ENCODE data around the gene CPED1.

DNA sequence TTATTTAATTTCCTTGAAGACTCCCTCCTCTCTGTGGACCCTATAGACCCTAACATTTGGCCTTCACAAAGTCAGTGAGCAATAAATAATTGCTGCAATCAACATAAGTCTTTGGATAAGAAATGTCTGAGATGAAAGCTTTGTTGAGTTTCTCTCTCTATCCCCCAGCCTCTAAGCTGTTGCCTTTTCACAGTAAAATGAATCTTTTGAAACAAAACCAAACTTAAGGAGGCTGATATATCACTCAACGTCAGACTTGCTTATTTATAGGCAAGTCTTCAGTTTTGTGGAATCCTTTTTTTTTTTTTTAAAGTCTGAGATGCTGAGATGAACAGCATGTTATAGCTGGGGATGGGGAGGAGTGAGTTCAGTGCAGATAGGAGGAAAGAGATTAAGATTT is 10.0 kb downstream of the CPED1 start:
- no peak for TF ChIP-seq ZNF707 (tag by site-specific recombination; IDR thresholded peaks at IDR 0.05)
- TF ChIP-seq, protein P1, sequence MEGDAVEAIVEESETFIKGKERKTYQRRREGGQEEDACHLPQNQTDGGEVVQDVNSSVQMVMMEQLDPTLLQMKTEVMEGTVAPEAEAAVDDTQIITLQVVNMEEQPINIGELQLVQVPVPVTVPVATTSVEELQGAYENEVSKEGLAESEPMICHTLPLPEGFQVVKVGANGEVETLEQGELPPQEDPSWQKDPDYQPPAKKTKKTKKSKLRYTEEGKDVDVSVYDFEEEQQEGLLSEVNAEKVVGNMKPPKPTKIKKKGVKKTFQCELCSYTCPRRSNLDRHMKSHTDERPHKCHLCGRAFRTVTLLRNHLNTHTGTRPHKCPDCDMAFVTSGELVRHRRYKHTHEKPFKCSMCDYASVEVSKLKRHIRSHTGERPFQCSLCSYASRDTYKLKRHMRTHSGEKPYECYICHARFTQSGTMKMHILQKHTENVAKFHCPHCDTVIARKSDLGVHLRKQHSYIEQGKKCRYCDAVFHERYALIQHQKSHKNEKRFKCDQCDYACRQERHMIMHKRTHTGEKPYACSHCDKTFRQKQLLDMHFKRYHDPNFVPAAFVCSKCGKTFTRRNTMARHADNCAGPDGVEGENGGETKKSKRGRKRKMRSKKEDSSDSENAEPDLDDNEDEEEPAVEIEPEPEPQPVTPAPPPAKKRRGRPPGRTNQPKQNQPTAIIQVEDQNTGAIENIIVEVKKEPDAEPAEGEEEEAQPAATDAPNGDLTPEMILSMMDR (tag by site-specific recombination; IDR thresholded peaks at IDR 0.05) = no peak
- TF ChIP-seq, protein P2, sequence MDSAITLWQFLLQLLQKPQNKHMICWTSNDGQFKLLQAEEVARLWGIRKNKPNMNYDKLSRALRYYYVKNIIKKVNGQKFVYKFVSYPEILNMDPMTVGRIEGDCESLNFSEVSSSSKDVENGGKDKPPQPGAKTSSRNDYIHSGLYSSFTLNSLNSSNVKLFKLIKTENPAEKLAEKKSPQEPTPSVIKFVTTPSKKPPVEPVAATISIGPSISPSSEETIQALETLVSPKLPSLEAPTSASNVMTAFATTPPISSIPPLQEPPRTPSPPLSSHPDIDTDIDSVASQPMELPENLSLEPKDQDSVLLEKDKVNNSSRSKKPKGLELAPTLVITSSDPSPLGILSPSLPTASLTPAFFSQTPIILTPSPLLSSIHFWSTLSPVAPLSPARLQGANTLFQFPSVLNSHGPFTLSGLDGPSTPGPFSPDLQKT (IDR thresholded peaks at IDR 0.05; ENCODE audit: borderline replicate concordance, low read depth, low read length) = no peak
- no peak for TF ChIP-seq ZNF274 (IDR thresholded peaks at IDR 0.05; ENCODE audit: low read length)
- TF ChIP-seq ZNF274 (tag by site-specific recombination; IDR thresholded peaks at IDR 0.05; ENCODE audit: borderline replicate concordance) = no peak
- no peak for TF ChIP-seq ZBTB7A (tag by site-specific recombination; IDR thresholded peaks at IDR 0.05; ENCODE audit: low read depth)
- TF ChIP-seq, protein P3, sequence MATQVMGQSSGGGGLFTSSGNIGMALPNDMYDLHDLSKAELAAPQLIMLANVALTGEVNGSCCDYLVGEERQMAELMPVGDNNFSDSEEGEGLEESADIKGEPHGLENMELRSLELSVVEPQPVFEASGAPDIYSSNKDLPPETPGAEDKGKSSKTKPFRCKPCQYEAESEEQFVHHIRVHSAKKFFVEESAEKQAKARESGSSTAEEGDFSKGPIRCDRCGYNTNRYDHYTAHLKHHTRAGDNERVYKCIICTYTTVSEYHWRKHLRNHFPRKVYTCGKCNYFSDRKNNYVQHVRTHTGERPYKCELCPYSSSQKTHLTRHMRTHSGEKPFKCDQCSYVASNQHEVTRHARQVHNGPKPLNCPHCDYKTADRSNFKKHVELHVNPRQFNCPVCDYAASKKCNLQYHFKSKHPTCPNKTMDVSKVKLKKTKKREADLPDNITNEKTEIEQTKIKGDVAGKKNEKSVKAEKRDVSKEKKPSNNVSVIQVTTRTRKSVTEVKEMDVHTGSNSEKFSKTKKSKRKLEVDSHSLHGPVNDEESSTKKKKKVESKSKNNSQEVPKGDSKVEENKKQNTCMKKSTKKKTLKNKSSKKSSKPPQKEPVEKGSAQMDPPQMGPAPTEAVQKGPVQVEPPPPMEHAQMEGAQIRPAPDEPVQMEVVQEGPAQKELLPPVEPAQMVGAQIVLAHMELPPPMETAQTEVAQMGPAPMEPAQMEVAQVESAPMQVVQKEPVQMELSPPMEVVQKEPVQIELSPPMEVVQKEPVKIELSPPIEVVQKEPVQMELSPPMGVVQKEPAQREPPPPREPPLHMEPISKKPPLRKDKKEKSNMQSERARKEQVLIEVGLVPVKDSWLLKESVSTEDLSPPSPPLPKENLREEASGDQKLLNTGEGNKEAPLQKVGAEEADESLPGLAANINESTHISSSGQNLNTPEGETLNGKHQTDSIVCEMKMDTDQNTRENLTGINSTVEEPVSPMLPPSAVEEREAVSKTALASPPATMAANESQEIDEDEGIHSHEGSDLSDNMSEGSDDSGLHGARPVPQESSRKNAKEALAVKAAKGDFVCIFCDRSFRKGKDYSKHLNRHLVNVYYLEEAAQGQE (tag by site-specific recombination; IDR thresholded peaks at IDR 0.05) = no peak
- no peak for TF ChIP-seq KLF8 (tag by site-specific recombination; IDR thresholded peaks at IDR 0.05)
- TF ChIP-seq ZSCAN16 (tag by site-specific recombination; IDR thresholded peaks at IDR 0.05) = no peak
- TF ChIP-seq ZNF660 (tag by site-specific recombination; IDR thresholded peaks at IDR 0.05) = no peak
- TF ChIP-seq, protein P4, sequence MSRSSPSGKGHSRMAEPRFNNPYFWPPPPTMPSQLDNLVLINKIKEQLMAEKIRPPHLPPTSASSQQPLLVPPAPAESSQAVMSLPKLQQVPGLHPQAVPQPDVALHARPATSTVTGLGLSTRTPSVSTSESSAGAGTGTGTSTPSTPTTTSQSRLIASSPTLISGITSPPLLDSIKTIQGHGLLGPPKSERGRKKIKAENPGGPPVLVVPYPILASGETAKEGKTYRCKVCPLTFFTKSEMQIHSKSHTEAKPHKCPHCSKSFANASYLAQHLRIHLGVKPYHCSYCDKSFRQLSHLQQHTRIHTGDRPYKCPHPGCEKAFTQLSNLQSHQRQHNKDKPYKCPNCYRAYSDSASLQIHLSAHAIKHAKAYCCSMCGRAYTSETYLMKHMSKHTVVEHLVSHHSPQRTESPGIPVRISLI (tag by site-specific recombination; IDR thresholded peaks at IDR 0.05) = no peak
